HG02840 (cell line): ENCODE results near the gene KIAA1614.

Source experiments
- ATAC-seq: cut with Tn5 transposase; IDR thresholded peaks from one replicate; pipeline ENCODE4 v1.9.1; 2021; ENCODE audit warnings: mild to moderate bottlenecking, moderate library complexity, moderate number of reproducible peaks; ENCODE audit not compliant: unreplicated experiment, low FRiP score

Gene KIAA1614

DNA sequence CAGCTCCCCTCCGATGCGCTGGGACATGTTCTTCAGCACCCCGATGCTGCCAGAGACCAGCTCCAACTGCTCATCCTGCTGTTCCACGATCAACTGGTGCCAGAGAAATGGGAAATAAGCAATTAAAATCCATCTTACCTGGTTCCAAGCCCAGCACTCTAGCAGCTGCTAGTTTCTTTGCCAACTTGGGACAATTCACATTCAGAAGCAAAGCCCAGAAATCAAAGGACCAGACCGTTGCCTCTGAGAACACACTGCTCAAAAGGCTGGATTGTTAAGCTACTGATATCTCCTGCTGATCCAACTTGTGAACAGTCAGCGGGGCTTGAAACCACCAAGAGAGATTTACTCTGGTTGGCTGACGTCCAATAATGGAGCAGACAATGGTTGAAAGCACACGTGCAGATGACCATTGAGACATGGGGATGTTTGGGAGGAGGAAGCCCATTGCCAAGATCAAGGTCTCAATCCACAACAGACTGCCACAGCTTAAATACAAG, 75.6 kb downstream of the KIAA1614 start:
- ATAC-seq, result no peak

GRCh38 chr1:180994262-180994661, 81.6 kb downstream of the KIAA1614 start:
- no peak for ATAC-seq

- ATAC-seq, result no peak
Observed at GRCh38 chr1:180997843-180998504, 85.3 kb downstream of the KIAA1614 start.
